Gastrocnemius medialis (tissue), 4 donors: ENCODE measurements around the gene APOL6.

Source experiments
- POLR2A ChIP-seq, 2 donors: fragments of 450-650 bp; IDR thresholded peaks; one replicate each; pipeline ENCODE4 v1.6.1; 2017; ENCODE audit warnings: antibody characterized with exemption in 2 of 2, mild to moderate bottlenecking in 2 of 2, moderate library complexity in 2 of 2
- TF ChIP-seq, protein P1 (sequence below), 5 experiments: fragments of 450-650 bp in 3 of 5; fragments of 200-600 bp in 2 of 5; sonication (generic) in 2 of 5; IDR thresholded peaks in 4 of 5; conservative IDR thresholded peaks in 1 of 5; 1 replicate in 4 of 5; 2 replicates in 1 of 5; pipeline ENCODE4 v1.5.1; 2016 to 2019; ENCODE audit warnings: antibody characterized with exemption in 5 of 5, mild to moderate bottlenecking in 3 of 5, moderate library complexity in 3 of 5

- TF ChIP-seq, protein P1, sequence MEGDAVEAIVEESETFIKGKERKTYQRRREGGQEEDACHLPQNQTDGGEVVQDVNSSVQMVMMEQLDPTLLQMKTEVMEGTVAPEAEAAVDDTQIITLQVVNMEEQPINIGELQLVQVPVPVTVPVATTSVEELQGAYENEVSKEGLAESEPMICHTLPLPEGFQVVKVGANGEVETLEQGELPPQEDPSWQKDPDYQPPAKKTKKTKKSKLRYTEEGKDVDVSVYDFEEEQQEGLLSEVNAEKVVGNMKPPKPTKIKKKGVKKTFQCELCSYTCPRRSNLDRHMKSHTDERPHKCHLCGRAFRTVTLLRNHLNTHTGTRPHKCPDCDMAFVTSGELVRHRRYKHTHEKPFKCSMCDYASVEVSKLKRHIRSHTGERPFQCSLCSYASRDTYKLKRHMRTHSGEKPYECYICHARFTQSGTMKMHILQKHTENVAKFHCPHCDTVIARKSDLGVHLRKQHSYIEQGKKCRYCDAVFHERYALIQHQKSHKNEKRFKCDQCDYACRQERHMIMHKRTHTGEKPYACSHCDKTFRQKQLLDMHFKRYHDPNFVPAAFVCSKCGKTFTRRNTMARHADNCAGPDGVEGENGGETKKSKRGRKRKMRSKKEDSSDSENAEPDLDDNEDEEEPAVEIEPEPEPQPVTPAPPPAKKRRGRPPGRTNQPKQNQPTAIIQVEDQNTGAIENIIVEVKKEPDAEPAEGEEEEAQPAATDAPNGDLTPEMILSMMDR (IDR thresholded peaks at IDR 0.05 in 4 of 5, conservative IDR thresholded peaks at IDR 0.05 in 1 of 5), result no peak
- peak; percentile 54 to 62 for TF ChIP-seq POLR2A (IDR thresholded peaks at IDR 0.05)
These were observed 40.2 kb upstream of the APOL6 start for GRCh38 chr22:35608088-35608487.
